A673 (cell line): ENCODE measurements around the gene PSMC6.

Experiments used
- EZH2 ChIP-seq: fragments of 200-600 bp; sonication (generic); IDR thresholded peaks from 2 replicates; pipeline ENCODE4 v1.6.1; 2017; ENCODE audit warnings: borderline replicate concordance, low read depth, mild to moderate bottlenecking, mixed read lengths, antibody characterized with exemption, low read length; ENCODE audit not compliant: poor library complexity, severe bottlenecking
- TF ChIP-seq, protein P1 (sequence below): fragments of 300-800, 200-600 bp; sonication (generic); conservative IDR thresholded peaks from 2 replicates; pipeline ENCODE4 v1.5.1; 2017; ENCODE audit warnings: low read depth, mild to moderate bottlenecking, antibody characterized with exemption, low read length, moderate library complexity, mixed read lengths

- TF ChIP-seq, protein P1, sequence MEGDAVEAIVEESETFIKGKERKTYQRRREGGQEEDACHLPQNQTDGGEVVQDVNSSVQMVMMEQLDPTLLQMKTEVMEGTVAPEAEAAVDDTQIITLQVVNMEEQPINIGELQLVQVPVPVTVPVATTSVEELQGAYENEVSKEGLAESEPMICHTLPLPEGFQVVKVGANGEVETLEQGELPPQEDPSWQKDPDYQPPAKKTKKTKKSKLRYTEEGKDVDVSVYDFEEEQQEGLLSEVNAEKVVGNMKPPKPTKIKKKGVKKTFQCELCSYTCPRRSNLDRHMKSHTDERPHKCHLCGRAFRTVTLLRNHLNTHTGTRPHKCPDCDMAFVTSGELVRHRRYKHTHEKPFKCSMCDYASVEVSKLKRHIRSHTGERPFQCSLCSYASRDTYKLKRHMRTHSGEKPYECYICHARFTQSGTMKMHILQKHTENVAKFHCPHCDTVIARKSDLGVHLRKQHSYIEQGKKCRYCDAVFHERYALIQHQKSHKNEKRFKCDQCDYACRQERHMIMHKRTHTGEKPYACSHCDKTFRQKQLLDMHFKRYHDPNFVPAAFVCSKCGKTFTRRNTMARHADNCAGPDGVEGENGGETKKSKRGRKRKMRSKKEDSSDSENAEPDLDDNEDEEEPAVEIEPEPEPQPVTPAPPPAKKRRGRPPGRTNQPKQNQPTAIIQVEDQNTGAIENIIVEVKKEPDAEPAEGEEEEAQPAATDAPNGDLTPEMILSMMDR: no peak
- no peak for TF ChIP-seq EZH2
These were observed 14.6 kb upstream of the PSMC6 start for GRCh38 chr14:52692248-52692962.
